HL-60 (cell line): ENCODE data around the gene IL11RA.

Experiments used
- POLR2AphosphoS5 ChIP-seq: IDR thresholded peaks from 2 replicates; pipeline ENCODE4 v1.6.1; 2012; ENCODE audit warnings: low read depth
- SPI1 ChIP-seq: IDR thresholded peaks from 2 replicates; pipeline ENCODE4 v1.6.1; 2012; ENCODE audit warnings: low read depth, mild to moderate bottlenecking, borderline replicate concordance
- TF ChIP-seq, protein P1 (sequence below): IDR thresholded peaks from one replicate; pipeline ENCODE4 v1.5.1; 2011; ENCODE audit warnings: low read length, control low read depth, inconsistent platforms; ENCODE audit not compliant: insufficient read depth
- TF ChIP-seq, protein P2 (sequence below): IDR thresholded peaks from 2 replicates; pipeline ENCODE4 v1.6.1; 2012; ENCODE audit warnings: low read depth; ENCODE audit not compliant: insufficient replicate concordance

DNA sequence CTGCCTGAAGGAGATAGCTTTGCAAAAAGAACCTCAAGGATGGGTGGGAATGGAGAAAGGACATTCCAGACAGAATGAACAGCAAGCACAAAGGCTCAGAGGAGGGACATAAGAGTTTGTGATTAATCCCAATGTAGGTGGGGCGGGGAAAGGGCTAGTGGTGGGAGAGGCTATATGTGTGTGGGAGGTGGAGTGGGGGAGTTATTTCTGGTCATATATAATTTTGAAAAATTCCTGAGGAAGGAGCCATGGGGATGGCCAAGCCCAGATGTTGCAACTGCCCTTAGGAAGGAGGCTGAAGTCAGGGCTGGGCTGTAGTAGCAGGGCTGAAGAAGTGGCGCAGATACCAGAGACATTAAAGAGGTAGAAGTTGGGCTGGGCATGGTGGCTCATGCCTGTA is 23.9 kb downstream of the IL11RA start:
- TF ChIP-seq, protein P1, sequence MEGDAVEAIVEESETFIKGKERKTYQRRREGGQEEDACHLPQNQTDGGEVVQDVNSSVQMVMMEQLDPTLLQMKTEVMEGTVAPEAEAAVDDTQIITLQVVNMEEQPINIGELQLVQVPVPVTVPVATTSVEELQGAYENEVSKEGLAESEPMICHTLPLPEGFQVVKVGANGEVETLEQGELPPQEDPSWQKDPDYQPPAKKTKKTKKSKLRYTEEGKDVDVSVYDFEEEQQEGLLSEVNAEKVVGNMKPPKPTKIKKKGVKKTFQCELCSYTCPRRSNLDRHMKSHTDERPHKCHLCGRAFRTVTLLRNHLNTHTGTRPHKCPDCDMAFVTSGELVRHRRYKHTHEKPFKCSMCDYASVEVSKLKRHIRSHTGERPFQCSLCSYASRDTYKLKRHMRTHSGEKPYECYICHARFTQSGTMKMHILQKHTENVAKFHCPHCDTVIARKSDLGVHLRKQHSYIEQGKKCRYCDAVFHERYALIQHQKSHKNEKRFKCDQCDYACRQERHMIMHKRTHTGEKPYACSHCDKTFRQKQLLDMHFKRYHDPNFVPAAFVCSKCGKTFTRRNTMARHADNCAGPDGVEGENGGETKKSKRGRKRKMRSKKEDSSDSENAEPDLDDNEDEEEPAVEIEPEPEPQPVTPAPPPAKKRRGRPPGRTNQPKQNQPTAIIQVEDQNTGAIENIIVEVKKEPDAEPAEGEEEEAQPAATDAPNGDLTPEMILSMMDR, result no peak
- TF ChIP-seq POLR2AphosphoS5 (no peak), SPI1 (no peak)
- TF ChIP-seq, protein P2, sequence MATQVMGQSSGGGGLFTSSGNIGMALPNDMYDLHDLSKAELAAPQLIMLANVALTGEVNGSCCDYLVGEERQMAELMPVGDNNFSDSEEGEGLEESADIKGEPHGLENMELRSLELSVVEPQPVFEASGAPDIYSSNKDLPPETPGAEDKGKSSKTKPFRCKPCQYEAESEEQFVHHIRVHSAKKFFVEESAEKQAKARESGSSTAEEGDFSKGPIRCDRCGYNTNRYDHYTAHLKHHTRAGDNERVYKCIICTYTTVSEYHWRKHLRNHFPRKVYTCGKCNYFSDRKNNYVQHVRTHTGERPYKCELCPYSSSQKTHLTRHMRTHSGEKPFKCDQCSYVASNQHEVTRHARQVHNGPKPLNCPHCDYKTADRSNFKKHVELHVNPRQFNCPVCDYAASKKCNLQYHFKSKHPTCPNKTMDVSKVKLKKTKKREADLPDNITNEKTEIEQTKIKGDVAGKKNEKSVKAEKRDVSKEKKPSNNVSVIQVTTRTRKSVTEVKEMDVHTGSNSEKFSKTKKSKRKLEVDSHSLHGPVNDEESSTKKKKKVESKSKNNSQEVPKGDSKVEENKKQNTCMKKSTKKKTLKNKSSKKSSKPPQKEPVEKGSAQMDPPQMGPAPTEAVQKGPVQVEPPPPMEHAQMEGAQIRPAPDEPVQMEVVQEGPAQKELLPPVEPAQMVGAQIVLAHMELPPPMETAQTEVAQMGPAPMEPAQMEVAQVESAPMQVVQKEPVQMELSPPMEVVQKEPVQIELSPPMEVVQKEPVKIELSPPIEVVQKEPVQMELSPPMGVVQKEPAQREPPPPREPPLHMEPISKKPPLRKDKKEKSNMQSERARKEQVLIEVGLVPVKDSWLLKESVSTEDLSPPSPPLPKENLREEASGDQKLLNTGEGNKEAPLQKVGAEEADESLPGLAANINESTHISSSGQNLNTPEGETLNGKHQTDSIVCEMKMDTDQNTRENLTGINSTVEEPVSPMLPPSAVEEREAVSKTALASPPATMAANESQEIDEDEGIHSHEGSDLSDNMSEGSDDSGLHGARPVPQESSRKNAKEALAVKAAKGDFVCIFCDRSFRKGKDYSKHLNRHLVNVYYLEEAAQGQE, result no peak
